H9 (cell line): ENCODE measurements around the gene CDH23. TPM values are rescaled to one million over a fixed set of nuclear protein-coding genes. Genes with fewer than 3 reads are reported as not detected.

ENCODE experiments used
- DNase-seq: peaks from one replicate; pipeline ENCODE4 v3.0.0-alpha.2; 2017
- H2AFZ ChIP-seq: one replicate; pipeline ENCODE4 v1.6.1; 2013; ENCODE audit warnings: mild to moderate bottlenecking, low read length, control low read depth, moderate library complexity
- H2AK5ac ChIP-seq: 2 replicates; pipeline ENCODE4 v1.6.1; 2013; ENCODE audit warnings: low read length, control low read depth, mixed read lengths; ENCODE audit not compliant: insufficient read length
- H2BK120ac ChIP-seq: one replicate; pipeline ENCODE4 v1.6.1; 2013; ENCODE audit warnings: low read depth, mild to moderate bottlenecking, low read length, control low read depth, inconsistent platforms; ENCODE audit not compliant: poor library complexity, severe bottlenecking
- H2BK12ac ChIP-seq: 2 replicates; pipeline ENCODE4 v1.6.1; 2013; ENCODE audit warnings: low read length, control low read depth, mixed read lengths, low read depth; ENCODE audit not compliant: insufficient read length
- H2BK15ac ChIP-seq: 2 replicates; pipeline ENCODE4 v1.6.1; 2013; ENCODE audit warnings: low read depth, low read length, control low read depth
- H2BK20ac ChIP-seq: one replicate; pipeline ENCODE4 v1.6.1; 2013; ENCODE audit warnings: low read depth, mild to moderate bottlenecking, low read length, control low read depth, inconsistent platforms; ENCODE audit not compliant: poor library complexity, severe bottlenecking
- H2BK5ac ChIP-seq: 2 replicates; pipeline ENCODE4 v1.6.1; 2013; ENCODE audit warnings: low read length, control low read depth, mixed read lengths; ENCODE audit not compliant: insufficient read length
- H3K14ac ChIP-seq: 2 replicates; pipeline ENCODE4 v1.6.1; 2013; ENCODE audit warnings: low read length, control low read depth; ENCODE audit not compliant: insufficient read depth
- H3K18ac ChIP-seq: 2 replicates; pipeline ENCODE4 v1.6.1; 2013; ENCODE audit warnings: low read depth, mild to moderate bottlenecking, mixed read lengths, low read length, control low read depth; ENCODE audit not compliant: insufficient read length
- H3K23ac ChIP-seq: 2 replicates; pipeline ENCODE4 v1.6.1; 2013; ENCODE audit warnings: low read length, control low read depth, mixed read lengths, low read depth; ENCODE audit not compliant: insufficient read length
- H3K23me2 ChIP-seq: 2 replicates; pipeline ENCODE4 v1.6.1; 2013; ENCODE audit warnings: low read depth, mild to moderate bottlenecking, mixed read lengths, low read length, control low read depth; ENCODE audit not compliant: insufficient read length, poor library complexity, severe bottlenecking
- H3K27ac ChIP-seq: 2 replicates; pipeline ENCODE4 v1.5.1; 2013; ENCODE audit warnings: low read length, control low read depth, mixed read lengths, low read depth; ENCODE audit not compliant: insufficient read length
- H3K27me3 ChIP-seq: 2 replicates; pipeline ENCODE4 v1.6.1; 2013; ENCODE audit warnings: low read length, control low read depth, inconsistent platforms; ENCODE audit not compliant: insufficient read depth
- H3K4ac ChIP-seq: 2 replicates; pipeline ENCODE4 v1.6.1; 2013; ENCODE audit warnings: low read depth, mild to moderate bottlenecking, control low read depth, inconsistent platforms, low read length, moderate library complexity
- H3K4me1 ChIP-seq: 2 replicates; pipeline ENCODE4 v1.6.1; 2013; ENCODE audit warnings: low read length, control low read depth, inconsistent platforms; ENCODE audit not compliant: insufficient read depth
- H3K4me2 ChIP-seq: 2 replicates; pipeline ENCODE4 v1.6.1; 2013; ENCODE audit warnings: low read length, control low read depth, mixed read lengths; ENCODE audit not compliant: insufficient read length, insufficient read depth
- H3K56ac ChIP-seq: 2 replicates; pipeline ENCODE4 v1.6.1; 2013; ENCODE audit warnings: low read depth, mild to moderate bottlenecking, mixed read lengths, low read length, control low read depth; ENCODE audit not compliant: insufficient read length
- H3K79me1 ChIP-seq: 2 replicates; pipeline ENCODE4 v1.6.1; 2013; ENCODE audit warnings: low read depth, mild to moderate bottlenecking, moderate library complexity, low read length, control low read depth, inconsistent platforms; ENCODE audit not compliant: insufficient read depth, poor library complexity, severe bottlenecking
- H3K79me2 ChIP-seq: 2 replicates; pipeline ENCODE4 v1.6.1; 2013; ENCODE audit warnings: low read length, control low read depth, inconsistent platforms; ENCODE audit not compliant: insufficient read depth
- H3K9ac ChIP-seq: 2 replicates; pipeline ENCODE4 v1.6.1; 2013; ENCODE audit warnings: low read length, control low read depth, mixed read lengths; ENCODE audit not compliant: insufficient read length; ENCODE audit errors: extremely low read depth
- H3K9me3 ChIP-seq: one replicate; pipeline ENCODE4 v1.6.1; 2013; ENCODE audit warnings: low read depth, low read length, inconsistent platforms; ENCODE audit not compliant: control insufficient read depth
- H3T11ph ChIP-seq: one replicate; pipeline ENCODE4 v1.6.1; 2013; ENCODE audit warnings: mild to moderate bottlenecking, low read length, control low read depth, inconsistent platforms
- H4K20me1 ChIP-seq: one replicate; pipeline ENCODE4 v1.6.1; 2013; ENCODE audit not compliant: control insufficient read depth, insufficient read length, insufficient read depth
- H4K5ac ChIP-seq: 2 replicates; pipeline ENCODE4 v1.6.1; 2013; ENCODE audit warnings: low read depth, mild to moderate bottlenecking, mixed read lengths, low read length, control low read depth; ENCODE audit not compliant: insufficient read length
- H4K8ac ChIP-seq: replicated peaks from 2 replicates; pipeline ENCODE4 v1.6.1; 2013; ENCODE audit warnings: low read length, control low read depth, mixed read lengths, low read depth; ENCODE audit not compliant: insufficient read length
- H4K91ac ChIP-seq: 2 replicates; pipeline ENCODE4 v1.6.1; 2013; ENCODE audit warnings: low read depth, mild to moderate bottlenecking, moderate library complexity, mixed read lengths, low read length, control low read depth; ENCODE audit not compliant: insufficient read length
- H3K27ac Mint-ChIP-seq, 3 experiments: 2 replicates in 2 of 3; 3 replicates in 1 of 3; pipeline ENCODE4 v1.8.0; 2020 to 2021; ENCODE audit warnings: mixed read lengths in 3 of 3, mild to moderate bottlenecking in 1 of 3, moderate library complexity in 1 of 3
- H3K27me3 Mint-ChIP-seq: 2 replicates; pipeline ENCODE4 v1.8.0; 2021; ENCODE audit warnings: low read depth, mild to moderate bottlenecking, moderate library complexity, mixed read lengths
- H3K36me3 Mint-ChIP-seq, 3 experiments: 2 replicates in 2 of 3; 3 replicates in 1 of 3; pipeline ENCODE4 v1.8.0; 2020 to 2021; ENCODE audit warnings: low read depth in 3 of 3, mixed read lengths in 3 of 3; ENCODE audit not compliant: insufficient read depth in 1 of 3
- H3K4me1 Mint-ChIP-seq, 2 experiments: 2 replicates each; pipeline ENCODE4 v1.8.0; 2020; ENCODE audit warnings: mixed read lengths in 2 of 2
- H3K4me3 Mint-ChIP-seq, 2 experiments: 2 replicates in 1 of 2; 3 replicates in 1 of 2; pipeline ENCODE4 v1.8.0; 2020 to 2021; ENCODE audit warnings: mild to moderate bottlenecking in 2 of 2, mixed read lengths in 2 of 2, moderate library complexity in 1 of 2
- H3K9me3 Mint-ChIP-seq, 2 experiments: 2 replicates in 1 of 2; 3 replicates in 1 of 2; pipeline ENCODE4 v1.8.0; 2020; ENCODE audit warnings: mild to moderate bottlenecking in 2 of 2, mixed read lengths in 2 of 2, moderate library complexity in 1 of 2
- CTCF ChIP-seq: fragments of 200-600 bp; sonication (generic); conservative IDR thresholded peaks from 3 replicates; pipeline ENCODE4 v1.8.0; 2021; ENCODE audit warnings: antibody characterized with exemption, mild to moderate bottlenecking
- WGBS: extraction: QIAGEN DNeasy Blood & Tissue Kit; methylation state at CpG from one replicate; pipeline ENCODE4 v1.1.7; 2013; ENCODE audit warnings: missing lambda C conversion rate, low lambda C conversion rate, mixed read lengths; ENCODE audit not compliant: insufficient read length; ENCODE audit errors: extremely low coverage; 5-methylcytosine and 5-hydroxymethylcytosine counted together
- total RNA-seq: library from RNA; stranded (reverse); gene quantifications from 2 replicates; pipeline ENCODE4 v1.2.1, GENCODE V29; 2021

Gene CDH23
- total RNA-seq, 1 experiment from 2014 or later = 2.1 TPM

GRCh38 chr10:71496927-71497762, 100.4 kb downstream of the CDH23 start:
- no peak overlapping the region for H3K9ac ChIP-seq
- H3K79me1 ChIP-seq = no peaks in the 10 kb centered on the region
- H2AK5ac ChIP-seq = no peak overlapping the region
- no peaks in the 10 kb centered on the region; a peak in 1 of 5 replicates for H3K9me3 Mint-ChIP-seq
- no peaks in the 10 kb centered on the region for H3K36me3 Mint-ChIP-seq
- no peak overlapping the region for H3K4me2 ChIP-seq
- peaks cover 14% of the 10 kb centered on the region; the same call in 1 of the 2 replicates for H3K27me3 ChIP-seq
- no peak overlapping the region for H3K27ac ChIP-seq
- no peak overlapping the region for H3K56ac ChIP-seq
- no peaks in the 10 kb centered on the region for H3K79me2 ChIP-seq
- H4K8ac ChIP-seq = no peak overlapping the region
- H3K27me3 Mint-ChIP-seq = peaks cover 67% of the 10 kb centered on the region
- DNase-seq = no peak
- H3K4me1 Mint-ChIP-seq = peaks cover 25 to 31% of the 10 kb centered on the region in 2 experiments
- H3K18ac ChIP-seq = no peak overlapping the region
- H3K4ac ChIP-seq = no peak overlapping the region
- no peak overlapping the region for H2BK12ac ChIP-seq
- H2BK15ac ChIP-seq = no peak overlapping the region
- TF ChIP-seq CTCF = no peak
- no CpG with 5 or more reads among the region's 14 CpGs for WGBS
- no peak overlapping the region; a peak in 1 of 7 replicates for H3K27ac Mint-ChIP-seq
- no peak overlapping the region for H3K4me3 Mint-ChIP-seq
- no peak overlapping the region for H2BK20ac ChIP-seq
- H2BK5ac ChIP-seq = no peak overlapping the region
- no peak overlapping the region; the same call in 1 of the 2 replicates for H3K14ac ChIP-seq
- H4K20me1 ChIP-seq = no peaks in the 10 kb centered on the region
- no peak overlapping the region for H4K5ac ChIP-seq
- no peak overlapping the region for H2AFZ ChIP-seq
- no peak overlapping the region for H3K23ac ChIP-seq
- H4K91ac ChIP-seq = no peak overlapping the region
- no peak overlapping the region for H3T11ph ChIP-seq
- no peaks in the 10 kb centered on the region for H3K4me1 ChIP-seq
- H2BK120ac ChIP-seq = no peak overlapping the region
- no peaks in the 10 kb centered on the region for H3K23me2 ChIP-seq
- H3K9me3 ChIP-seq = no peaks in the 10 kb centered on the region
